PC-3 (cell line): ENCODE measurements around the gene CARTPT. TPM values are rescaled to one million over a fixed set of nuclear protein-coding genes. Genes with fewer than 3 reads are reported as not detected.

Experiments used
- ATAC-seq: fragments of 200-7000 bp; cut with Tn5 transposase; 2 replicates; pipeline ENCODE4 v1.9.1; 2020; ENCODE audit warnings: mild to moderate bottlenecking, moderate library complexity
- BruUV-seq: library from RNA; stranded (reverse); fragments of 400-500 nt; replicated peaks from 2 replicates; lab custom pipeline; 2021; lab: Mats Ljungman, UMichigan
- CTCF ChIA-PET: fragments of 300-600 bp; sonication (Branson Sonifier 250); formaldehyde crosslinking; loops from one replicate; lab custom pipeline; 2022; ENCODE audit warnings: antibody characterized with exemption; lab: Charles Lee
- POLR2A ChIA-PET: fragments of 300-600 bp; sonication (Branson Sonifier 250); formaldehyde crosslinking; loops from one replicate; lab custom pipeline; 2022; ENCODE audit warnings: antibody characterized with exemption; ENCODE audit not compliant: unreplicated experiment; lab: Charles Lee
- DNase-seq: peaks from one replicate; pipeline ENCODE4 v3.0.0-alpha.2; 2015
- H2AFZ ChIP-seq: fragments of 300-600 bp; sonication (generic); 2 replicates; pipeline ENCODE4 v1.6.0; 2016; ENCODE audit warnings: antibody characterized with exemption, low read length
- H3F3A ChIP-seq: fragments of 300-600 bp; sonication (generic); one replicate; pipeline ENCODE4 v1.6.0; 2017; ENCODE audit warnings: antibody characterized with exemption, low read length, control low read depth, mild to moderate bottlenecking; ENCODE audit not compliant: unreplicated experiment
- H3K27ac ChIP-seq: fragments of 300-600 bp; sonication (generic); 2 replicates; pipeline ENCODE4 v1.5.1; 2016; ENCODE audit warnings: mild to moderate bottlenecking, low read length
- H3K27me3 ChIP-seq: fragments of 300-600 bp; sonication (generic); 2 replicates; pipeline ENCODE4 v1.6.1; 2016; ENCODE audit warnings: low read length, mixed read lengths
- H3K36me3 ChIP-seq: fragments of 300-600 bp; sonication (generic); 2 replicates; pipeline ENCODE4 v1.6.1; 2016; ENCODE audit warnings: low read depth, mixed run types, low read length, mixed read lengths
- H3K4me1 ChIP-seq: fragments of 300-600 bp; sonication (generic); 2 replicates; pipeline ENCODE4 v1.5.1; 2016; ENCODE audit warnings: low read length; ENCODE audit not compliant: insufficient read depth
- H3K4me2 ChIP-seq: fragments of 300-600 bp; sonication (generic); 2 replicates; pipeline ENCODE4 v1.6.0; 2016; ENCODE audit warnings: low read length
- H3K4me3 ChIP-seq: fragments of 300-600 bp; sonication (generic); 2 replicates; pipeline ENCODE4 v1.5.1; 2016; ENCODE audit warnings: mild to moderate bottlenecking, low read length, mixed read lengths
- H3K79me2 ChIP-seq: fragments of 300-600 bp; sonication (generic); 2 replicates; pipeline ENCODE4 v1.6.1; 2017; ENCODE audit warnings: low read length, mixed read lengths
- H3K9ac ChIP-seq: fragments of 300-600 bp; sonication (generic); 2 replicates; pipeline ENCODE4 v1.6.0; 2016; ENCODE audit warnings: mild to moderate bottlenecking, low read length
- H3K9me2 ChIP-seq: fragments of 300-600 bp; sonication (generic); replicated peaks from 2 replicates; pipeline ENCODE4 v1.6.1; 2016; ENCODE audit warnings: mixed run types, low read length, mixed read lengths
- H3K9me3 ChIP-seq: fragments of 300-600 bp; sonication (generic); 2 replicates; pipeline ENCODE4 v1.6.1; 2016; ENCODE audit warnings: low read length, mixed read lengths
- H4K20me1 ChIP-seq: fragments of 300-600 bp; sonication (generic); 2 replicates; pipeline ENCODE4 v1.6.1; 2016; ENCODE audit warnings: low read length, mixed read lengths
- EZH2 ChIP-seq: fragments of 300-600 bp; sonication (generic); IDR thresholded peaks from one replicate; pipeline ENCODE4 v1.6.1; 2017; ENCODE audit warnings: antibody characterized with exemption, mild to moderate bottlenecking, low read length; ENCODE audit not compliant: unreplicated experiment
- EZH2phosphoT487 ChIP-seq: fragments of 300-600 bp; sonication (generic); IDR thresholded peaks from 2 replicates; pipeline ENCODE4 v1.6.1; 2018; ENCODE audit warnings: mild to moderate bottlenecking, antibody characterized with exemption, low read length, borderline replicate concordance
- intact Hi-C: fragments of 100-400 bp; cut with micrococcal nuclease; formaldehyde crosslinking; loops from 2 replicates; pipeline ENCODE4 v1.9.0; 2023
- total RNA-seq: library from RNA; depleted of rRNA; stranded (reverse); fragments of >200 nt; gene quantifications from 2 replicates; pipeline ENCODE4 v1.2.3, GENCODE V29; 2014
- TF ChIP-seq, protein P1 (sequence below): fragments of 300-600 bp; sonication (generic); conservative IDR thresholded peaks from 2 replicates; pipeline ENCODE4 v1.5.1; 2017; ENCODE audit warnings: antibody characterized with exemption, low read depth, mild to moderate bottlenecking, low read length

CARTPT gene
- total RNA-seq, 1 experiment from 2014 or later = not detected

GRCh38 chr5:71748360-71748759 lies 29.3 kb downstream of the CARTPT start:
- Histone ChIP-seq H3K4me2 (no peak overlapping the region), H2AFZ (no peak overlapping the region), H3F3A (no peaks in the 10 kb centered on the region), H3K27ac (no peak overlapping the region), H3K9ac (no peak overlapping the region), H3K36me3 (no peaks in the 10 kb centered on the region), H3K79me2 (no peaks in the 10 kb centered on the region), H3K4me1 (peaks cover 8% of the 10 kb centered on the region), H4K20me1 (no peaks in the 10 kb centered on the region), H3K9me2 (no peaks in the 10 kb centered on the region), H3K4me3 (no peak overlapping the region), H3K27me3 (no peaks in the 10 kb centered on the region), H3K9me3 (no peaks in the 10 kb centered on the region)
- TF ChIP-seq EZH2phosphoT487 (no peak), EZH2 (no peak)
- TF ChIP-seq, protein P1, sequence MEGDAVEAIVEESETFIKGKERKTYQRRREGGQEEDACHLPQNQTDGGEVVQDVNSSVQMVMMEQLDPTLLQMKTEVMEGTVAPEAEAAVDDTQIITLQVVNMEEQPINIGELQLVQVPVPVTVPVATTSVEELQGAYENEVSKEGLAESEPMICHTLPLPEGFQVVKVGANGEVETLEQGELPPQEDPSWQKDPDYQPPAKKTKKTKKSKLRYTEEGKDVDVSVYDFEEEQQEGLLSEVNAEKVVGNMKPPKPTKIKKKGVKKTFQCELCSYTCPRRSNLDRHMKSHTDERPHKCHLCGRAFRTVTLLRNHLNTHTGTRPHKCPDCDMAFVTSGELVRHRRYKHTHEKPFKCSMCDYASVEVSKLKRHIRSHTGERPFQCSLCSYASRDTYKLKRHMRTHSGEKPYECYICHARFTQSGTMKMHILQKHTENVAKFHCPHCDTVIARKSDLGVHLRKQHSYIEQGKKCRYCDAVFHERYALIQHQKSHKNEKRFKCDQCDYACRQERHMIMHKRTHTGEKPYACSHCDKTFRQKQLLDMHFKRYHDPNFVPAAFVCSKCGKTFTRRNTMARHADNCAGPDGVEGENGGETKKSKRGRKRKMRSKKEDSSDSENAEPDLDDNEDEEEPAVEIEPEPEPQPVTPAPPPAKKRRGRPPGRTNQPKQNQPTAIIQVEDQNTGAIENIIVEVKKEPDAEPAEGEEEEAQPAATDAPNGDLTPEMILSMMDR = no peak
- ATAC-seq (no peak), DNase-seq (no peak)
- intact Hi-C loops = no loop called here
- CTCF ChIA-PET = no interaction called here
- POLR2A ChIA-PET = no interaction called here
- no TSS peak for BruUV-seq

GRCh38 chr5:71751422-71751821 lies 32.3 kb downstream of the CARTPT start:
- intact Hi-C loops = loop anchor here (10.0 kb wide), 1 partner anchor 217 kb away; no protein-coding TSS in a partner anchor
- Histone ChIP-seq H3K9ac (no peak overlapping the region), H2AFZ (no peak overlapping the region), H3K27me3 (no peaks in the 10 kb centered on the region), H3F3A (no peaks in the 10 kb centered on the region), H3K36me3 (no peaks in the 10 kb centered on the region), H3K9me3 (no peaks in the 10 kb centered on the region), H3K9me2 (no peaks in the 10 kb centered on the region), H3K4me1 (peaks cover 8% of the 10 kb centered on the region), H3K4me3 (no peak overlapping the region), H3K79me2 (no peaks in the 10 kb centered on the region), H3K4me2 (peak overlapping the region; percentile 31), H4K20me1 (no peaks in the 10 kb centered on the region), H3K27ac (no peak overlapping the region)
- BruUV-seq = no TSS peak
- ChIA-PET POLR2A (no interaction called here), CTCF (no interaction called here)
- no peak for TF ChIP-seq EZH2phosphoT487
- TF ChIP-seq, protein P1 = peak; percentile 40; the same call in 1 of the 2 replicates
- ATAC-seq (peak; percentile 81), DNase-seq (peak; percentile 32)

- ChIA-PET POLR2A (no interaction called here), CTCF (no interaction called here)
- intact Hi-C loops = loop anchor here (10.0 kb wide), 1 partner anchor 218 kb away; no protein-coding TSS in a partner anchor
- peaks cover 8% of the 10 kb centered on the region for H3K4me1 ChIP-seq
- H3K4me2 ChIP-seq = no peak overlapping the region
- no peaks in the 10 kb centered on the region for H3K79me2 ChIP-seq
- H3K36me3 ChIP-seq = no peaks in the 10 kb centered on the region
- TF ChIP-seq, protein P1 = no peak
- TF ChIP-seq EZH2 (no peak), EZH2phosphoT487 (no peak)
- H2AFZ ChIP-seq = no peak overlapping the region
- no peaks in the 10 kb centered on the region for H4K20me1 ChIP-seq
- H3K27me3 ChIP-seq = no peaks in the 10 kb centered on the region
- no peak overlapping the region for H3K9ac ChIP-seq
- H3K27ac ChIP-seq = no peak overlapping the region
- no peak for DNase-seq
- BruUV-seq = no TSS peak
- H3K9me3 ChIP-seq = no peaks in the 10 kb centered on the region
- H3F3A ChIP-seq = no peaks in the 10 kb centered on the region
- ATAC-seq = no peak
- no peak overlapping the region for H3K4me3 ChIP-seq
- no peaks in the 10 kb centered on the region for H3K9me2 ChIP-seq
Observed at GRCh38 chr5:71752441-71753190, 33.5 kb downstream of the CARTPT start.
